Measurements from ENCODE around the gene IFNGR1.

IFNGR1 gene

GRCh38 chr6:137218917-137219663, at the start of gene IFNGR1:
IFNGR1 (minus strand) TSS chr6:137219385; CDS start chr6:137219327, 58 bp downstream.
- peak; percentile 85 for DNase-seq (ENCODE audit: low read depth)
- H3K4me3 ChIP-seq (ENCODE audit: low read length): peak within 1 kb of the TSS; percentile 88
- TF ChIP-seq CTCF (conservative IDR thresholded peaks at IDR 0.05; ENCODE audit: low read length): no peak

GRCh38 chr6:137268911-137269310, 49.7 kb upstream of the IFNGR1 start:
- DNase-seq (ENCODE audit: low read depth): no peak
- no peak overlapping the region for H3K4me3 ChIP-seq (ENCODE audit: low read length)
- TF ChIP-seq CTCF (conservative IDR thresholded peaks at IDR 0.05; ENCODE audit: low read length): no peak

- H3K4me3 ChIP-seq (ENCODE audit: low read length): no peak overlapping the region
- TF ChIP-seq CTCF (conservative IDR thresholded peaks at IDR 0.05; ENCODE audit: low read length): no peak
- no peak for DNase-seq (ENCODE audit: low read depth)
Measured at GRCh38 chr6:137266309-137266586, 47.1 kb upstream of the IFNGR1 start.

- H3K4me3 ChIP-seq (ENCODE audit: low read length): no peak overlapping the region
- no peak for DNase-seq (ENCODE audit: low read depth)
- TF ChIP-seq CTCF (conservative IDR thresholded peaks at IDR 0.05; ENCODE audit: low read length): no peak
Measured at GRCh38 chr6:137265561-137266308, 46.5 kb upstream of the IFNGR1 start.

DNA sequence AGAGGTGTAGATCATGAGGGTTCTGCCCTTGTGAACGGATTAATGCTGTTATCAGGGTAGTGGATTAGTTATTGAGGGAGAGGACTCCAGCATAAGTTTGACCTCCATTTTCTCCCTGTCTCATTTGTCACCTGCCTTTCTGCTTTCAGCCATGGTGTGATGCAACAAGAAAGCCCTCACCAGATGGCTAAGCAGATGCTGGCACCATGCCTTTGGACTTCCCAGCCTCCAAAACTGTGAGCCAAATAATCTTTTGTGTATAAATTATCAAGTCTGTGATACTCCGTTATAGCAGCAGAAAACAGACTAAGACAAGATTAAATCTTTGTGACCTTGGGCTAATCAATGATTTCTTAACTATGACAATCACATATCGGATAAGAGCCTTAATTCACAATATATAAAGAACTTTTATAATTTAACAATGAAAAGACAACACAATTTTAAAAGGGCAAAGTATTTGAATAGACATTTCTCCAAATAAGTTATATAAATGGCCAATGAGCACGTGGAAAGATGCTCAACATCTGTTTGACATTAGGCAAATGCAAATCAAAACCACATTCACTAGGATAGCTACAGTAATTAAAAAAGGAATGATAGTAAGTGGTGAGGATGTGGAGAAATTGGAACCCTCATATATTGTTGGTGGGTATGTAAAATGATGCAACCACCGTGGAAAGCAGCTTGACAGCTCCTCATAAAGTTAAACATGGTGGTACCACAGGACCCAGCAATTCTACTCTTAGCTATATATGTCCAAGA, 45.3 kb upstream of the IFNGR1 start:
- peak; percentile 37 for DNase-seq (ENCODE audit: low read depth)
- no peak overlapping the region for H3K4me3 ChIP-seq (ENCODE audit: low read length)
- TF ChIP-seq CTCF (conservative IDR thresholded peaks at IDR 0.05; ENCODE audit: low read length): no peak

- DNase-seq (ENCODE audit: low read depth): no peak
- no peak overlapping the region for H3K4me3 ChIP-seq (ENCODE audit: low read length)
- TF ChIP-seq CTCF (conservative IDR thresholded peaks at IDR 0.05; ENCODE audit: low read length): no peak
Measured at GRCh38 chr6:137261761-137262160, 42.6 kb upstream of the IFNGR1 start.

Measured in AG10803 (cell line).